GM12864 (cell line): Measurements from ENCODE around the gene TMEM242.

ENCODE experiments used
- DNase-seq: peaks from one replicate; pipeline ENCODE4 v3.0.0-alpha.2; 2011; ENCODE audit warnings: low read depth
- H3K4me3 ChIP-seq: 2 replicates; pipeline ENCODE4 v1.5.1; 2011; ENCODE audit warnings: mild to moderate bottlenecking, low read depth, low read length, control low read depth
- CTCF ChIP-seq: IDR thresholded peaks from 2 replicates; pipeline ENCODE4 v1.5.1; 2011; ENCODE audit warnings: low read depth, mild to moderate bottlenecking, moderate library complexity, low read length, control low read depth, inconsistent platforms; ENCODE audit errors: missing control alignments

The TMEM242 gene

GRCh38 chr6:157300006-157300405 is 23.3 kb downstream of the TMEM242 start:
- no peak for TF ChIP-seq CTCF
- H3K4me3 ChIP-seq: no peak overlapping the region
- DNase-seq: no peak

- DNase-seq: no peak
- no peak for TF ChIP-seq CTCF
Measured at GRCh38 chr6:157298216-157298724, 25.0 kb downstream of the TMEM242 start.

GRCh38 chr6:157294654-157295053 is 28.7 kb downstream of the TMEM242 start:
- DNase-seq: no peak
- H3K4me3 ChIP-seq: no peak overlapping the region
- no peak for TF ChIP-seq CTCF

More at GRCh38 chr6:157298216-157298724, 25.0 kb downstream of the TMEM242 start:
- H3K4me3 ChIP-seq: no peak overlapping the region

- DNase-seq: no peak
Measured at GRCh38 chr6:157293780-157294179, 29.5 kb downstream of the TMEM242 start.

GRCh38 chr6:157292202-157292601 is 31.1 kb downstream of the TMEM242 start:
- DNase-seq: no peak
- no peak overlapping the region for H3K4me3 ChIP-seq
- no peak for TF ChIP-seq CTCF

More at GRCh38 chr6:157293780-157294179, 29.5 kb downstream of the TMEM242 start:
- H3K4me3 ChIP-seq: no peak overlapping the region
- TF ChIP-seq CTCF: no peak

- no peak for DNase-seq
- H3K4me3 ChIP-seq: no peak overlapping the region
- no peak for TF ChIP-seq CTCF
Measured at GRCh38 chr6:157291356-157291755, 32.0 kb downstream of the TMEM242 start.

GRCh38 chr6:157290797-157291196 is 32.5 kb downstream of the TMEM242 start:
- no peak for TF ChIP-seq CTCF
- no peak overlapping the region for H3K4me3 ChIP-seq
- DNase-seq: no peak
